Femur (tissue), 1 donor: ENCODE measurements around the gene SCP2.
A peak's percentile ranks its signal among the peaks of the same experiment; 100 is the strongest.

Source experiments
- DNase-seq: peaks from one replicate; pipeline ENCODE4 v3.0.0-alpha.2; 2017

Gene SCP2, protein sequence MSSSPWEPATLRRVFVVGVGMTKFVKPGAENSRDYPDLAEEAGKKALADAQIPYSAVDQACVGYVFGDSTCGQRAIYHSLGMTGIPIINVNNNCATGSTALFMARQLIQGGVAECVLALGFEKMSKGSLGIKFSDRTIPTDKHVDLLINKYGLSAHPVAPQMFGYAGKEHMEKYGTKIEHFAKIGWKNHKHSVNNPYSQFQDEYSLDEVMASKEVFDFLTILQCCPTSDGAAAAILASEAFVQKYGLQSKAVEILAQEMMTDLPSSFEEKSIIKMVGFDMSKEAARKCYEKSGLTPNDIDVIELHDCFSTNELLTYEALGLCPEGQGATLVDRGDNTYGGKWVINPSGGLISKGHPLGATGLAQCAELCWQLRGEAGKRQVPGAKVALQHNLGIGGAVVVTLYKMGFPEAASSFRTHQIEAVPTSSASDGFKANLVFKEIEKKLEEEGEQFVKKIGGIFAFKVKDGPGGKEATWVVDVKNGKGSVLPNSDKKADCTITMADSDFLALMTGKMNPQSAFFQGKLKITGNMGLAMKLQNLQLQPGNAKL

DNA sequence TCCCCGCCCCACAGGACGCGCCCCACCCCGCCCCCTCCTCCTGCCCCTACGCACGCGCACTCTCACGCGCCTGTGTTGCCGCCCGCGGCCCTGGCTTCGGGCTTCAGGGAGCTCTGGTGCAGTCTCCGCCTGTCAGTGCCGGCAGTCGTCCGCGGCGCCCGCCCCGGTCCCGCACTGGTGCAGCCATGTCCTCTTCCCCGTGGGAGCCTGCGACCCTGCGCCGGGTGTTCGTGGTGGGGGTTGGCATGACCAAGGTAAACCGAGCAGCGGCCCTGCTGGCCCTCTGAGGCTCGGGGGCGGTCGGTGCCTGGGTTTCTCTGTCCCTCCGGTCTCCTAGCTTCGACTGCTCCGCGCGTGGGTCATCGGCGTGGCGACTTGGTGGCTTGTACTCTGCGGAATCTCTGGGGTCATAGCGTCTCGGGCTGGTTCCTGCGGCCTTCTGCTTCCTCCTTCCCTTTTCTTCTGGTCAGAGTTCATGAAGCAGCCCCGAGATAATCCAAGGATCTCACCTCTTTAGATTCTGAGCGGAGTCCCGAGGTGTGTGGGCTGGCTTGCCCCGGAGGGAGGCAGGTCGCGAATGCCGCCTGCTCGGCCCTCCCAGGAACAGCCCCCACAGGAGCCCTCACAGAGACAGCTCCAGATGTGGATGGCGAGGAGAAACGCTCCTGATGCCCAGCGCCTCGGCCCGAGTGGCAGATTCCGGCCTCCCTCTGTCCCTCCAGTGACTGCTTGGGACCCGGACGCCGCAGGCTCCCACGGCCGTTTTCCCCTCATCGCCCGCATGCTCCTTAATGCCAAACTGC, at the start of gene SCP2:
SCP2 (plus strand) TSS at position 65 of the 803 bp plus-strand sequence; CDS start at position 186, 121 bp downstream.
- peak; percentile 88 for DNase-seq

DNA sequence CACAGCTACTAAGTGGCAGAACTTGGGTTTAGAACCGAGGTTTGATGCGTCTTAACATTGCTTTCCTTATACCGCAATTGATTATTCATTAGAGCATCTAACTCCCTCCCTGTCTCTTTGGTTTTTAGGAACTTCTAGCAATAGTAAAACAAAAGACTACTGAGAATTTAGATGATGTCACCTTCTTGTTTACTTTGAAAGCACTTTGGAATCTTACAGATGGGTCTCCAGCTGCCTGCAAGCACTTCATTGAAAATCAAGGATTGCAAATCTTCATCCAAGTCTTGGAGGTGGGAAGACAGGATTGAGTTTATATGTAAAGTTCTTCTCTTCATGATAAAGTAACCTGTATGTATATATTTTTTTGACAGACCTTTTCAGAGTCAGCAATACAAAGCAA, 49.5 kb upstream of the SCP2 start:
- DNase-seq: no peak

DNA sequence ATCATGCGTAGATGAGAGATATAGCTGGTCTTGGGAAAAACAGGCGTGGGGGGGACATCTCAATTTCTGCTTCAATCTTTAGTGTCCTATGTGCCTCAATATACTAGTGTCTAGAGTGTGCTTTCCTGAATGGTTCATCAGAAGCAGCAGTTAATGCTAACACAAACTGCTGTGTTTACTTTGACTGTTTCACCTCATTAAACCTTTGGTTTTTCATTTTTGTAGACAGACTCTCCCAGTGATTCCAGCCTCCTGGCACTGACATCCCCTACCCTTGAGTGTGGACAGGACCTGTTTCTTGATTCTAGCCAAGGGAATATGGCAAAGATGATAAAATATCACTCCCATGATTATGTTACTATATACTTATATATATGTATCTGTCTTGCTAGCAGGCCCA, 46.9 kb upstream of the SCP2 start:
- DNase-seq: no peak

DNA sequence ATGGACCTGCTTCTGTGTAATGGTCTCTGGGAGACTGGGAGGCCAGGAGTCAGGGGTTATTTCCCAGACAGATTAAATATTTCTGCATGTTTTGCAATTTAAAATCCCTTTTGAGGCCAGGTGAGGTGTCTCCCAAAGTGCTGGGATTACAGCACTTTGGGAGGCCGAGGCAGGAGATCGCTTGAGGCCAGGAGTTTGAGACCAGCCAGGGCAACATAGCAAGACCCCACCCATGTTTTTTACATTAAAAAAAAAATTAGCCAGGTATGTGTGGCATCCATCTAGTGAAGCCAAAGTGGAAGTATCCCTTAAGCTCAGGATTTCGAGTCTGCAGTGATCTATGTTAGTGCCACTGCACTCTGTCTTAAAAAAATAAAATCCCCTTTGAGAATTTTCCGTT, 39.6 kb upstream of the SCP2 start:
- no peak for DNase-seq

DNA sequence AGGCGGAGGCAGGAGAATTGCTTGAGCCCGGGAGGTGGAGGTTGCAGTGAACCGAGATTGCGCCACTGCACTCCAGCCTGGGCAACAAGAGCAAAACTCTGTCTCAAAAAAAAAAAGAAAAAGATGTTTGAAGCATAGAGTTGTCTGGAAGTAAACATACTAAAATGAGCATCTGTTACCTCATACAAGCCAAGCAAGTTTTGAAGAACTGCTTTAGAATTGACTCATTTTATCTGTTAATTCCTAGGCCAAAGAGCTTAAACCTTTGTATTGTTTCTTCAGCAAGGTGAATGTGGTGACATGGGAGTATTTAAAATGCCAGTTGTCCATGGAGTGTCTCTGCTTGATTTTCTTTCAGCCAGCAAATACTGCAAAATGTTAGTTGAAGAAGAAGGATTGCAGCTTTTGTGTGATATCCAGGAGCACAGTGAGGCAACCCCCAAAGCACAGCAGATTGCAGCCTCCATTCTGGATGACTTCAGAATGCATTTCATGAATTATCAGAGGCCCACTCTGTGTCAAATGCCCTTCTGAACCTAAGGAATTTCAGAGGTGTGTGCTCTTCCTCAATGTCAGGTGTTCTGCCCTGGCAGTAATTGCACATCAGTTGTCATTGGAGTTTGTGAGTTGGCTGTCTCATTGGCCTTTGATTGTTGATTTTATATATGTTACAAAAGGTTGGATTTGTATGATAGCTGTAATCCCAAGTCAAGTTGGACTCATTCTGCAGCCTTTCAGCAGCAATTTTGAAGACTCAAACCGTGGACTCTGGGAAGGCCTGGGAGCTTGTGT, 34.5 kb upstream of the SCP2 start:
- no peak for DNase-seq

DNA sequence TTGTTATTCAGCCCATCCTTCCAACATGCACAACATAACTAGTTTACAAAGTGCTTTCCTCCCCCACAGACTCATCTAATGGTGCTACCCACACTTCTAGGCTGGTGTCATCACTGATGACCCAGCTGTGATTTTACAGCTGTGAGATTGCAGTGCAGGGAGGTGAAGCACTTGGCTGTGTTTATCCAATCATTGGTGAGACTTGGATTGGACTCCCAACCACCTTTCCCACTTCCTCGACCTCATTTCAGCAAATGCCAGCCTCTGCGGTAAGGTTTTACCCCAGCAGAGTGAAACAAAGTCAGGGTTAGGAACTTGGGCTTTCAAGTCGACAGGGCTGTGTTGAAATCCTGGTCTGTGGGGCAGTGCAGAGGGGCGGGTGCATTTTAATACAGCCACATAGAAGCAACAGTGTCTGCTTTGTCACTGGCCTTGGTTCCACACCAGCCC, 27.6 kb upstream of the SCP2 start:
- DNase-seq: peak; percentile 29

DNA sequence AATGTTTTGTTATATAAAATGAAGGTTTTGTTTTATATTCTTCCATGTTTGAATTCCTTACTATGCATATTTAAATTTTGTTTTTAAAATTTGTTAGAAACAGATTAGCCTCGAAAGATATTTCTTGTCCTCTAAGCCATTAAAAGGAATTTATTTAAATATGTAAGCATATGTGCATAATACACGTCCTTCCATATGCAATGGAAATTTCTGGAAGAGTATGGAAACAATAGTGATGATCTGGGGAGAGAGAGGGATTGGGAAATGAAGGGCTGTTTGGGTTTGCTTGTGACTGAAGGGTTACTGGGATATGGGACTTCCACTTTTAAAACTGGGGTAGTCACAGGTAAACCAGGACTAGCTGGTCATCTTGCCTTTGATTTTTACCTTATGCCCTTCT, 26.7 kb upstream of the SCP2 start:
- no peak for DNase-seq

DNA sequence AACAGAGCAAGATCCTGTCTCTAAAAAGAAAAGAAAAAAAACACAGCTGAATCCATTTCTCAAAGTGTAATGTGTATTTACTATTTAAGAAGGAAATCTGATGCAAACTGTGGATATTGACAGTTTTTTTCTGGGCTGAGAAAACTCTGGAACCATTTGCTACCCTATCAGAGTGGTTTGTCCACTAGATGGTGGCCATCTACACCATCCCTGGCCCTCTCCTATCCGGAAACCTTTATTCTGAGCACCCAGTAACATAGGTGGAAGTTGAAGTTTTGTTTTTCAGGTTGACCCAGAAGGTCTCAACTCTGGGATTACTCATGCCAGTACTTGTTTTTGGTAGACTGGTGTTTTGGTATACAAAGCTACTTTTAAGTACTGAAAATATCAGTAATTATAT, 25.7 kb upstream of the SCP2 start:
- DNase-seq: no peak

DNA sequence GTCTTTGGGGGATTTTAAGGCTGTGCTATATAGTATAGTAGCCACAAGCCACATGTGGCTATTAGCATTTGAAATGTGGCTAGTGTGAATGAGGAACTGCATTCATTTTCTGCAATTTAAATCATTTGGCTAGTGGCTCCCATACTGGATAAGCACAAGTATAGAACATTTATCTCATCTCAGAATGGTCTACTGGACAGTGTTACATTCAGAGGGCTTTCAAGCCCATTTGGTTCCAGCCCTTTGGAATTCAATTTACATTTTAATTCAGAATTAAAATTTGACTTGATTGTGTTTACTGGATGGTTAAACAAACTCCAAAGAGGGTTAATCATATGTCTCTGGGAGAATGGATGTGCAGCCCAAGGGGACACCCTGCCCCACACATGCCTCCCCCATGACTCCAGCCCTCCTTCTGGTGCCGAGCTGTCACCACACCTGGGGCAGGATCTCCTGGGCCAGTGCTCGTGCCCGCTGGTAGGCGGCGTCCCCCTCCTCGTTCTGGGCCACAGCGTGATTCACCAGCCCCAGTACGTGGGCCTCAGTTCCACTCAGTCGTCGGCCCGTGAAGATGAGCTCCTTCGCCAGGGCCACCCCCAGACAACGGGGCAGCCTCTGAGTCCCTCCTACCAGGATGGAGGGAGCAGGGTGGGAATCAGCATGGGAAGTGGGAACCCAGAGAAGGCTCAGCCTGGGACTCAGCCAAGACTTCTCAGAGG, 22.7 kb upstream of the SCP2 start:
- DNase-seq: no peak

DNA sequence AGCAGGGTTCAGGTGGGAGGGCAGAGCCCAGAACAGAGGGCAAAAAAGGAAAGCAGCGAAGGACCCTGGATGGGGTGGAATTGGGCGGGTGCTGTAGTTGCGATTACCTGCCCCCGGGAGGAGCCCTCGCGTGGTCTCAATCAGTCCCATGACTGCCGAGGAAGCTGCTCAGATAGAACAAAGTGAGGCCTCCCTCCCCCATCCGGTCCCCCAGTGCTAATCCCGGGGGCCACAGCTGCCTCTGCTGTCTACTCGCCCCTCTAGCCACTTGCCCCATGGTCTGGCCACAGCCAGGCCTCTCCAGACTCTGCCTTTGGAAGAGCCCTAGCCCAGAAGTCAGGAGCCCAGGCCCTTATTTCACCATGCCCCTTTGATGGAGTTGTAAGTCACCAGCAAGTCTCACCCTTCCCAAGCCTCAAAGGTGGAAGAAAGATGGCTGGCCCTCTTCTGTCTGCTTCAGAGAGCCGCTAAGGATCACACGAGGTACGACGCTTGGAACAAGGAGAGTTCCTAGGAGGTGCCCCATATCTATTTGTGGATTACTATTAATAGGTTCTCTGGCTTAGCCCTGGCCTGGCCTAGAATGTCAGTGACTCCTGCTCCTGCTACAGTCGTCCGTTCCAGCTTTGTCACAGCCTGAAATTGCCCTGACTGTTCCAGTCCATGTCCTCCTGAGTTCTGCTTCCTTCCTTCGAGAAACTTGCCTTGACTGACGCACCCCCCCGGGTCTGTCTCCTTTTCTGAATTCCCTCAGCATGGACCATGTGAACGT, 22.0 kb upstream of the SCP2 start:
- DNase-seq: no peak

DNA sequence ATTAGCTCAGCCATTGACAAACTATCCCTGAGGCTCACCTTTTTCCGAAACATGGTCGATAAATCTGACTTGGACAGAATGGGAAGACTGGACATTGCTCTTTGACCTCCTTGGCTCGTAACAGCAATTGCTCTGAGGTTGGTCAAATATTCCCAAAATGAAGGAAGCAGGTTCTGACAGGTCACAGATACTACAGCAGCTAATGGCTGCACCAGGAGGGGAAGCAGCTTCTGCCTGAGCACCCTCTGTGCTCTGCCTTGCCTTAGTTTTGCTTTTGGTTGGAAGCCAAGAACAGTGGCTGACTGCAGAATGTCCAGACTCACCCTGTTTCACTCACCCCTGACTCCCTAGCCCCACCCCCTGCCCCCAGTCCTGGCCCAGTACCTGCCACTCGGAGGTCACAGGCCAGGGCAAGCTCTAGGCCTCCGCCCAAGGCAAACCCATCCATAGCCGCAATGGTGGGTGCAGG, 20.9 kb upstream of the SCP2 start:
- no peak for DNase-seq

DNA sequence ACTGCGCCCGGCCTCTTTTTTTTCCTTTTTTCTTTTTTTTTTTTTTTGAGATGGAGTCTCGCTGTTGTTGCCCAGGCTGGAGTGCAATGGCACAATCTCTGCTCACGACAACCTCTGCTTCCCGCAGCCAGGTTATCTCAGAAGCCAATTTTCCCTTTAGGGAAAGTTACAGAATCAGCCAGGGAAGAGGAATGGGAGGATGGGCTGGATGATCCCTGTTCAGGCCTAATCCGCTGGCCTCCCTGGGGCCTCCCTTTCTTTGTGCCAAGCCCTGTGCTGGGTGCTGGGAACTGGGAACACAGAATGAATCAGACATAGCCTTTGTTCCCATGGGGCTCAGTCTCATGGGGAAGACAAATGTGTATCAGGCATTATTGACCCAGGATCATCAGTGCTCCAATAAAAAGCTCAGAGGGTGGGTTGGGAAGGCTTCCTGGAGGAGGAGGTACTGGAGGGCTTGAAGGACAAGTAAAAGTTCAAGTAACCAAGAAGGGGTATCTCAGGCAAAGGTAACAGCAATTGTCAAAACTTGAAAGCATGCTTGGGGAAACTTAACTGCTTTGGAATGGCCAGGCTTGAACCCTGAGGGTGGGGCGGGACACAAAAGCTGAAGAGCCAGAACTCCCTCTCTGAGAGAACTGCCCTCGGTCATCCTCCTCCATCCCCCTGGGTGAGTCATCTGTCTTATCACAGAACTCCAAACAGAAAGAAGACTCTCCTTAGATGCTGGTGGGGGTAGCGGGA, 19.8 kb upstream of the SCP2 start:
- no peak for DNase-seq

DNA sequence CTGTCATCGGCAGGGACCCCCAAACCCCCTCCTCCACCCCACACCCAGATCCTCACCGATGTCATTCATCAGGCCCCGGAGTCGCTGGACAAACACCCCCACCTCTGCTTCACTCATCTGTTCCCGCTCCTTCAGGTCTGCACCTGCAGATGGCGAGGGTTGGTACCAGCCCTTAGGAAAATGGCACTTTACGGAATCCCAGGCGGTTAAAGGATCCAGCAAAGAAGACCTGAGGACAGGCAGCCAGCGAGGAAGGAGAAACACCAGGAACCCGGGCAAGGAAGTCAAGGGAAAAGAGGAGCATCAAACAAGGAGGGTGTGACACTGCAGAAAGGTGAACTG, 19.3 kb upstream of the SCP2 start:
- no peak for DNase-seq

DNA sequence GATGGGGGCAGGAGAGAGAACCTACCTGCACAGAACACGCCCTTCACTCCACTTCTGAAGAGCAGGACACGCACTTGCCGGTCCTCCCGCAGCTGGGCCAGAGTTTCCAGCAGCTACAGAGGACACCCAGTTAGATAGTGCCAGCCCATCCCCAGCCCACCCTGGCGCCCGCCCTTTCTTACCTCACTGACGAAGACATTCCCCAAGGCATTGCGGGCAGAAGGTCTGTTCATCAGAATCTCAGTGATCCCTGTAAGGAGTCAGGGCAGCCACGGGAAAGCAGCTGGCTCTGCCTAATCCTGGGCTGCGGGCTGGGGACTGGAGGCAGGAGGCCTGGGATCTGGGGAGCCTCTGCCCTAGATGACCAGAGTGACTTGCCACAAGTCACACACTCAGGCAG, 15.5 kb upstream of the SCP2 start:
- DNase-seq: no peak

DNA sequence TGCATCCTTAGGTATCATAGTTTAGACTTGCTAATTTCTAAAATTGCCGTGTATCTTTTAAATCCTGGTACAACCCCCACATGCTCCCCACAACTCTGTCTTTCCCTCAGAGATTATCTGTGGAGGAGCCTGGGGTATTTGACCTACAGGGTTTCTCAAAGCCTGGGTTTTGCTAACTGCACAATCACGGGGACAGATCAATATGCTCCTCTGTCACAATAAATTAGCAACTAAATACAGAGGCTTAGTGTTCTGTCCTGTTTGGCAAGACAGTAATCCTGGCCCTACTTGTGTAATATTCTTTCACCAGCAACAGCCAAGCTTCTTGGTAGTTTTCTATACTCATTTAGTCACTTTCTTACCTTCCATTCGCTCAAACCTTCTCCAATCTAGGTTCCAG, 14.1 kb upstream of the SCP2 start:
- DNase-seq: no peak

DNA sequence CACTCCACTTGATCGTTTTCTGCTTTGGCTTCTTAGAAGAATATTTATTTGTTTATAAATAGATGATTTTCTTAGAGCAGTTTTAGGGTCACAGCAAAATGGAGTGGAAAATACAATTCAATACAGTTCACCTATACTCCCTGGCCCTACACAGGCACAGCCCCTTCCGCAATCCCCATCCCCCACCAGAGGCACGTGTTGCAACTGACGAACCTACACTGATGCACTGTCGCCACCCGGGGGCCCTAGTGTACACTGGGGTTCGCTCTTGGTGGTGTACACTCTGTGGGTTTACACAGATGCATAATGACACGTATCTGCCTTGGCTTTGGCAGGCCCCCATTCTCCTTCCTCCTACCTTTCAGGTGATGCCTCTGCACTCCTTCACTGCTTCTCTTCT, 13.5 kb upstream of the SCP2 start:
- DNase-seq: no peak

DNA sequence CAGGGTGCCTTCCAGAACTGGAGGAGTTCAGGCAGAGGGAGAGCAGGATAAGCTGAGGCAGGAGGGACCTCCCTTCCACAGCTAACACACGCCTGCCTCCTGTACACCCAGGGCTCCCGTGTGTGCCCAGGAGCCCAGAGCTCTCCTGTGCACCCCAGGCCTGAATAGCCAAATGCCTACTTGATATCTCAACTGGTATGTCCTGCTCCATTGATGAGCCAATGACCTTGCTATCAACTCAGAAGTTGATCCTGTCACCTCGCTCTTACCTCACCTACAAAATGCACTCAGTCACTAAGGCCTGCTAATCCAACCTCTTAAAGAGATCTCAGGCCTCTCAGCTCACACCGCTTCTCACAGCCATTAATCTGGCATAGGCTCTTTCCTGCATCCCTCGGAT, 12.6 kb upstream of the SCP2 start:
- no peak for DNase-seq

DNA sequence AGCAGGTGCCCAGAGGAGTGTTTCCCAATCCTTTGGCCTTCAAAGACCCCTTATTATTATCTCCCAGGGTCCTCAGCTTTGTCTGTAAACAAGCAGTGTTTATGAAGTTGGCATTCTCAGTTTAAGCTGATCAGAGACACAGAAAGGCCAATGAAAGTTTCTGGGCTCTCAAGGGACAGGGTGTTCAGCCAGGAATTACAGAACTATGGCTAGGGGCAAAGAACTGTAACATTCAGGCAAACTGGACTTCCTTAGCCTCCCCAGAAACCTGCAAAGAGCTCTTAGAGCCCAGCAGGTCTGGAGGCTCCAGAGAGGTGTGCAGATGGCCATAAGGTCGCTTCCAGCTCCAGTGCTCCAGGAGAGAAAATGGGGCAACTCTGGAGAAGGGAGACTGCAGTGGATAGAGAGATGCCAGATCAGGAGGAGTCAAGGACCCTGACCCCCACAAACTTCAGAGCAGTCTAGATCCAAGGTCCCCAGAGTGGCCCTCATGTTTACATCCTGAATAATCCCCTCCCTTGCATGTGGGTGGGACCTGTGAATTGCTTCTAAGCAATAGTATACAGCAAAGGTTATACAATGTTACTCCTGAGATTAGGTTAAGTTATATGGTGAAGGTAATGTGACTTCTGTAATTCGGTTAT, 11.7 kb upstream of the SCP2 start:
- DNase-seq: no peak

DNA sequence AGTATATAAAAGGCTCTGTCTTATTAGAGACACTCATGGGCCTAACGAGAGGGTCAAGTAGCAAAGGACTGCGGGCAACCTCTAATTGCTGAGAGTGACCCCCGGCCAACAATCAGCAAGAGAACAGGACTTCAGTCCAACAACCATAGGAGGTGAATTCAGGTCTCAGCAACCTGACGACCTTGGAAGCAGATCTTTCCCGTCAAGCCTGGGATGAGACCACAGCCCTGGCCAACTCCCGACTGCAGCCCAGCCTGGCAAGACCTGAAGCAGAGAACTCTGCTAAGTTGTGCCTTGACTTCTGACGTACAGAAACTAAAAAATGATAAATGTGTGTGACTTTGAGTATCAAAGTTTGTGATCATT, 11.2 kb upstream of the SCP2 start:
- no peak for DNase-seq

DNA sequence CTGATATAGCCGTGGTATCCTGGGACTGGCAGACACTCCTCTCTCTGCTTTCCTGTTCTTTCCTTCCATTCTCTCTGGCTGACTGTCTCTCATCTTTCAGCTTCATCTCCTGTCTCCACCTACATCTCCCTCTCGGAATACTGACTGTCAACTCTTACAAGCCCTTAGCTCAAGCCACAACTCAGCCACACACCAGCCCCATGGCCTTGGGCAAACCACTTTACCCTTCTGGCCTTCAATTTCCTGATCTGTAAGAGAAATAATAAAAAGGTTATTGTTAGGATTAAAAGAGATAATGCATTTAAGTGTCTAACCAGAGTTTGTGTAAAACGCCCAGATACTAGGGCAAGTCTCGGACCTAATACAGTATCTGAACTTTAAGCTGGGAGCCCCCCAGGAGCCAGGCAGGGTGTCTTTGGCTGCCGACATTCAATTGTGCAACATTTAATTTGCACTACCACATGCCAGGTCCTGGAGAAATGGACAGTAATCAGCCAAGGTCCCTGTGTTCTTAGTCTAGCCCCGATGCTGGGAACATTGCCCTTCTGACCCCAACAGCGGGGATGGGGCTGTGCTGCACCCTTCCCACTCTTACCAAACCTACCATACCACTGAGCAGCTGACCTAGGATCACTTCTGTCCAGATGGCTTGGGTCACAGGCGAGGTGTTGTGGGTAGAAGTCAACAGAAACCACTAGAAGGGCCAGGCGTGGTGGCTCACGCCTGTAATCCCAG, 10.7 kb upstream of the SCP2 start:
- DNase-seq: no peak
